Panc1 (cell line): ENCODE results near the gene NIPAL3. TPM values are rescaled to one million over a fixed set of nuclear protein-coding genes. Genes with fewer than 3 reads are reported as not detected.

Experiments
- ATAC-seq: fragments of 200-7000 bp; cut with Tn5 transposase; 2 replicates; pipeline ENCODE4 v1.9.1; 2020; ENCODE audit warnings: mild to moderate bottlenecking, moderate library complexity
- BruUV-seq: library from RNA; stranded (reverse); fragments of 400-500 nt; replicated peaks from 2 replicates; lab custom pipeline; 2021; lab: Mats Ljungman, UMichigan
- CTCF ChIA-PET: fragments of 300-600 bp; sonication (Branson Sonifier 250); formaldehyde crosslinking; loops from one replicate; lab custom pipeline; 2022; ENCODE audit warnings: antibody characterized with exemption; lab: Charles Lee
- POLR2A ChIA-PET: fragments of 300-600 bp; sonication (Branson Sonifier 250); formaldehyde crosslinking; loops from one replicate; lab custom pipeline; 2022; ENCODE audit warnings: antibody characterized with exemption; lab: Charles Lee
- DNase-seq: peaks from one replicate; pipeline ENCODE4 v3.0.0-alpha.2; 2010; ENCODE audit warnings: low read depth, low spot score
- H3K27ac ChIP-seq: 2 replicates; pipeline ENCODE4 v1.5.1; 2011; ENCODE audit warnings: mild to moderate bottlenecking, low read length, inconsistent platforms
- H3K27me3 ChIP-seq: fragments of 200-500 bp; sonication (Bioruptor generic); 2 replicates; pipeline ENCODE4 v1.6.0; 2014; ENCODE audit warnings: low read length, inconsistent platforms; ENCODE audit not compliant: control insufficient read depth, insufficient read depth
- H3K36me3 ChIP-seq: fragments of 200-500 bp; sonication (Bioruptor generic); 2 replicates; pipeline ENCODE4 v1.5.1; 2014; ENCODE audit warnings: inconsistent platforms, mild to moderate bottlenecking, low read length, moderate library complexity; ENCODE audit not compliant: control insufficient read depth, insufficient read depth
- H3K4me1 ChIP-seq: 2 replicates; pipeline ENCODE4 v1.5.1; 2011; ENCODE audit warnings: inconsistent platforms, mild to moderate bottlenecking, low read length, moderate library complexity; ENCODE audit not compliant: control insufficient read depth, insufficient read depth
- H3K4me3 ChIP-seq, 2 experiments: 2 replicates each; pipeline ENCODE4 v1.5.1; 2011 to 2012; ENCODE audit warnings: low read depth in 2 of 2, low read length in 2 of 2, mild to moderate bottlenecking in 2 of 2, inconsistent platforms in 1 of 2, moderate library complexity in 1 of 2
- H3K9me3 ChIP-seq: fragments of 200-500 bp; sonication (Bioruptor generic); 2 replicates; pipeline ENCODE4 v1.5.1; 2014; ENCODE audit warnings: low read depth, mild to moderate bottlenecking, inconsistent platforms, low read length, moderate library complexity; ENCODE audit not compliant: control insufficient read depth, insufficient read depth
- CTCF ChIP-seq: fragments of 450-650 bp; IDR thresholded peaks from 2 replicates; pipeline ENCODE4 v1.5.1; 2017; ENCODE audit warnings: mild to moderate bottlenecking
- POLR2AphosphoS5 ChIP-seq: IDR thresholded peaks from 2 replicates; pipeline ENCODE4 v1.6.1; 2012; ENCODE audit warnings: mild to moderate bottlenecking, low read depth, low read length, moderate library complexity
- REST ChIP-seq, 2 experiments: IDR thresholded peaks; 2 replicates each; pipeline ENCODE4 v1.6.1; 2011 to 2012; ENCODE audit warnings: low read depth in 2 of 2, control low read depth in 1 of 2, low read length in 1 of 2, mild to moderate bottlenecking in 1 of 2, moderate library complexity in 1 of 2; ENCODE audit not compliant: insufficient read depth in 1 of 2
- SIN3A ChIP-seq: IDR thresholded peaks from 2 replicates; pipeline ENCODE4 v1.6.1; 2012; ENCODE audit warnings: low read depth, mild to moderate bottlenecking, low read length, moderate library complexity, borderline replicate concordance; ENCODE audit not compliant: insufficient read depth
- TCF7L2 ChIP-seq: IDR thresholded peaks from 2 replicates; pipeline ENCODE4 v1.6.1; 2011; ENCODE audit warnings: mild to moderate bottlenecking, low read depth, low read length, inconsistent platforms
- in situ Hi-C: cut with HindIII; loops from 2 replicates; pipeline ENCODE4 v1.10.0; 2016; ENCODE audit warnings: low sequenced_read_pairs, low pct_unique_long_range_greater_than_20kb
- intact Hi-C: fragments of 100-400 bp; cut with micrococcal nuclease; formaldehyde crosslinking; loops from one replicate; pipeline ENCODE4 v1.10.0; 2022; ENCODE audit not compliant: unreplicated experiment
- total RNA-seq: library from RNA; stranded (reverse); gene quantifications from one replicate; pipeline ENCODE4 v1.2.1, GENCODE V29; 2021; ENCODE audit not compliant: unreplicated experiment

The NIPAL3 gene
- total RNA-seq, 1 experiment from 2014 or later: 13.6 TPM

- H3K4me3 ChIP-seq: no peak overlapping the region
- H3K27ac ChIP-seq: no peak overlapping the region
- no peaks in the 10 kb centered on the region for H3K9me3 ChIP-seq
- no peaks in the 10 kb centered on the region for H3K4me1 ChIP-seq
- intact Hi-C loops (no loop called here), in situ Hi-C loops (no loop called here)
- DNase-seq (no peak), ATAC-seq (no peak)
- CTCF ChIA-PET: no interaction called here
- no peaks in the 10 kb centered on the region for H3K36me3 ChIP-seq
- POLR2A ChIA-PET: no interaction called here
- no peak for TF ChIP-seq REST (IDR thresholded peaks at IDR 0.05; ENCODE audit: insufficient read depth in 1 of 2, low read depth in 2 of 2, low read length in 1 of 2)
- TF ChIP-seq SIN3A: no peak
- TF ChIP-seq POLR2AphosphoS5: no peak
- no peak for TF ChIP-seq TCF7L2
- no peak for TF ChIP-seq CTCF
- no peaks in the 10 kb centered on the region; the same call in 1 of the 2 replicates for H3K27me3 ChIP-seq
- BruUV-seq: no TSS peak
Observed at GRCh38 chr1:24472527-24473251, 57.1 kb downstream of the NIPAL3 start.

DNA sequence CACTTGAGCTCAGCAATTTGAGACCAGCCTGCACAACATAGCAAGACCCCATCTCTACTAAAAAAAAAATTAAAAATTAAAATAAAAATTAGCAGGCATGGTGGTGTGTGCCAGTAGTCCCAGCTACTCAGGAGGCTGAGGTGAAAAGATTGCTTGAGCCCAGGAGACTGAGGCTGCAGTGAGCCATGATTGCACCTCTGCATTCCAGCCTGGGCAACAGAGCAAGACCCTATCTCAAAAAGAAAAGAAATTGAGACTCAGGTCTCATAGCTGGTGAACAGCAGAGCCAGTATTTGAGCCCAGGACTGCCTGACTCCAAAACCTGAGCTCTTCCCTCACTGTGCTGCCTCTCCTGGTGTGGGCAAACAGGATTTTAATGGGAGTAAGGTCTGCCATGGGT lies 58.6 kb downstream of the NIPAL3 start:
- Histone ChIP-seq H3K9me3 (no peaks in the 10 kb centered on the region), H3K27ac (no peak overlapping the region), H3K36me3 (no peaks in the 10 kb centered on the region), H3K4me1 (no peaks in the 10 kb centered on the region), H3K4me3 (no peak overlapping the region), H3K27me3 (no peaks in the 10 kb centered on the region; the same call in 1 of the 2 replicates)
- intact Hi-C loops: no loop called here
- no peak for TF ChIP-seq REST (IDR thresholded peaks at IDR 0.05; ENCODE audit: insufficient read depth in 1 of 2, low read depth in 2 of 2, low read length in 1 of 2)
- BruUV-seq: no TSS peak
- ChIA-PET POLR2A (no interaction called here), CTCF (no interaction called here)
- DNase-seq (no peak), ATAC-seq (no peak)
- in situ Hi-C loops: no loop called here
